IMR-90 (cell line): Measurements from ENCODE around the gene DHRS7C. TPM values are rescaled to one million over a fixed set of nuclear protein-coding genes. Genes with fewer than 3 reads are reported as not detected.

Experiments
- ATAC-seq: fragments of 200-7000 bp; cut with Tn5 transposase; 2 replicates; pipeline ENCODE4 v1.9.1; 2020; ENCODE audit warnings: low read depth, mild to moderate bottlenecking, moderate library complexity
- BruUV-seq: library from RNA; stranded (reverse); fragments of 400-500 nt; replicated peaks from 2 replicates; lab custom pipeline; 2021; lab: Mats Ljungman, UMichigan
- CTCF ChIA-PET: fragments of 300-600 bp; formaldehyde crosslinking; extraction: SDS; loops from one replicate; lab custom pipeline; 2021; ENCODE audit warnings: antibody characterized with exemption; lab: Yijun Ruan, JAX
- POLR2A ChIA-PET: fragments of 300-600 bp; sonication (Branson Sonifier 250); formaldehyde crosslinking; loops from one replicate; lab custom pipeline; 2022; ENCODE audit warnings: antibody characterized with exemption; ENCODE audit not compliant: unreplicated experiment; lab: Charles Lee
- DNase-seq: peaks from one replicate; pipeline ENCODE4 v3.0.0; 2013
- H2AFZ ChIP-seq: replicated peaks from 2 replicates; pipeline ENCODE3; 2013; ENCODE audit warnings: low read length, mild to moderate bottlenecking; ENCODE audit not compliant: poor library complexity
- H2AK5ac ChIP-seq: 2 replicates; pipeline ENCODE4 v1.6.1; 2013; ENCODE audit warnings: low read depth, low read length, inconsistent platforms
- H2AK9ac ChIP-seq: replicated peaks from 2 replicates; pipeline ENCODE3; 2013; ENCODE audit warnings: mild to moderate bottlenecking, low read depth, low read length, moderate library complexity; ENCODE audit not compliant: poor library complexity
- H2BK120ac ChIP-seq: 2 replicates; pipeline ENCODE4 v1.6.1; 2013; ENCODE audit warnings: low read depth, low read length, inconsistent platforms
- H2BK15ac ChIP-seq: 3 replicates; pipeline ENCODE4 v1.6.1; 2013; ENCODE audit warnings: low read depth, low read length, inconsistent platforms
- H2BK20ac ChIP-seq: 2 replicates; pipeline ENCODE4 v1.6.1; 2013; ENCODE audit warnings: low read depth, mild to moderate bottlenecking, inconsistent platforms, low read length, moderate library complexity
- H2BK5ac ChIP-seq: 2 replicates; pipeline ENCODE4 v1.6.1; 2013; ENCODE audit warnings: mild to moderate bottlenecking, low read depth, low read length, inconsistent platforms; ENCODE audit not compliant: poor library complexity, severe bottlenecking
- H3K14ac ChIP-seq: replicated peaks from 2 replicates; pipeline ENCODE4 v1.6.1; 2013; ENCODE audit warnings: low read depth, low read length, inconsistent platforms
- H3K18ac ChIP-seq: 2 replicates; pipeline ENCODE4 v1.6.1; 2013; ENCODE audit warnings: low read depth, low read length, control low read depth
- H3K23ac ChIP-seq: 2 replicates; pipeline ENCODE4 v1.6.1; 2013; ENCODE audit warnings: low read depth, low read length, inconsistent platforms
- H3K27ac ChIP-seq: 2 replicates; pipeline ENCODE4 v1.5.1; 2013; ENCODE audit warnings: mild to moderate bottlenecking, control low read depth, low read length; ENCODE audit not compliant: insufficient read depth
- H3K27me3 ChIP-seq: 2 replicates; pipeline ENCODE4 v1.6.1; 2013; ENCODE audit warnings: low read length; ENCODE audit not compliant: control insufficient read depth, insufficient read depth
- H3K36me3 ChIP-seq: 2 replicates; pipeline ENCODE4 v1.6.1; 2013; ENCODE audit warnings: low read length, mixed read lengths; ENCODE audit not compliant: control insufficient read depth, insufficient read depth
- H3K4ac ChIP-seq: 2 replicates; pipeline ENCODE4 v1.6.1; 2013; ENCODE audit warnings: low read depth, low read length, inconsistent platforms
- H3K4me1 ChIP-seq: 2 replicates; pipeline ENCODE4 v1.6.1; 2013; ENCODE audit warnings: low read length, mixed read lengths; ENCODE audit not compliant: control insufficient read depth, insufficient read depth
- H3K4me2 ChIP-seq: 2 replicates; pipeline ENCODE4 v1.6.1; 2013; ENCODE audit warnings: low read depth, mild to moderate bottlenecking, control low read depth, low read length, moderate library complexity
- H3K4me3 ChIP-seq: 2 replicates; pipeline ENCODE4 v1.5.1; 2013; ENCODE audit warnings: low read depth, mild to moderate bottlenecking, control low read depth, low read length, moderate library complexity; ENCODE audit not compliant: insufficient read depth
- H3K56ac ChIP-seq: 2 replicates; pipeline ENCODE4 v1.6.1; 2013; ENCODE audit warnings: low read length, inconsistent platforms; ENCODE audit not compliant: insufficient read depth; ENCODE audit errors: extremely low read depth
- H3K79me1 ChIP-seq, 2 experiments: 2 replicates each; pipeline ENCODE4 v1.6.1; 2013; ENCODE audit warnings: low read length in 2 of 2, inconsistent platforms in 1 of 2, low read depth in 1 of 2
- H3K9ac ChIP-seq: 2 replicates; pipeline ENCODE4 v1.6.1; 2013; ENCODE audit warnings: low read depth, low read length, control low read depth
- H3K9me1 ChIP-seq: 2 replicates; pipeline ENCODE4 v1.6.1; 2013; ENCODE audit warnings: low read length, inconsistent platforms; ENCODE audit not compliant: insufficient read depth
- H3K9me3 ChIP-seq: 2 replicates; pipeline ENCODE4 v1.6.1; 2013; ENCODE audit warnings: low read length; ENCODE audit not compliant: control insufficient read depth, insufficient read depth
- H4K20me1 ChIP-seq: 2 replicates; pipeline ENCODE4 v1.6.1; 2013; ENCODE audit warnings: low read length, inconsistent platforms; ENCODE audit not compliant: insufficient read depth
- H4K5ac ChIP-seq: 2 replicates; pipeline ENCODE4 v1.6.1; 2013; ENCODE audit warnings: mild to moderate bottlenecking, low read depth, low read length, control low read depth
- H4K8ac ChIP-seq, 2 experiments: 2 replicates each; pipeline ENCODE4 v1.6.1; 2013; ENCODE audit warnings: low read depth in 2 of 2, low read length in 2 of 2, control low read depth in 1 of 2, inconsistent platforms in 1 of 2
- H4K91ac ChIP-seq: 2 replicates; pipeline ENCODE4 v1.6.1; 2013; ENCODE audit warnings: low read depth, low read length, inconsistent platforms; ENCODE audit not compliant: insufficient read depth
- MAFK ChIP-seq: IDR thresholded peaks from 2 replicates; pipeline ENCODE4 v1.6.1; 2012; ENCODE audit warnings: low read depth, low read length, improper control_type of control experiment
- MXI1 ChIP-seq: IDR thresholded peaks from 2 replicates; pipeline ENCODE4 v1.6.1; 2012; ENCODE audit warnings: low read depth, mild to moderate bottlenecking, low read length, moderate library complexity, borderline replicate concordance
- NFE2L2 ChIP-seq: fragments of 150-350 bp; IDR thresholded peaks from 2 replicates; pipeline ENCODE4 v1.6.1; 2016; ENCODE audit warnings: low read depth, mild to moderate bottlenecking, low read length
- POLR2A ChIP-seq: IDR thresholded peaks from 2 replicates; pipeline ENCODE4 v1.6.1; 2012; ENCODE audit warnings: mild to moderate bottlenecking, low read depth, low read length
- WGBS, 2 experiments: methylation state at CpG; one replicate each; pipeline versions ENCODE4 v1.1.5 to v1.1.7; 2013; ENCODE audit warnings: missing lambda C conversion rate in 2 of 2; ENCODE audit not compliant: insufficient read length in 1 of 2; ENCODE audit errors: extremely low coverage in 2 of 2; 5-methylcytosine and 5-hydroxymethylcytosine counted together
- dilution Hi-C: fragments of 300-500 bp; cut with HindIII; formaldehyde crosslinking; loops from one replicate; pipeline ENCODE4 v1.14.3; 2018; ENCODE audit warnings: low sequenced_read_pairs; ENCODE audit not compliant: unreplicated experiment
- in situ Hi-C: fragments of 300-500 bp; cut with MboI; formaldehyde crosslinking; loops from 3 replicates; pipeline ENCODE4 v1.14.3; 2019; ENCODE audit warnings: low sequenced_read_pairs, inconsistent platforms, mixed read lengths
- intact Hi-C: fragments of 100-400 bp; cut with micrococcal nuclease; formaldehyde crosslinking; loops from 2 replicates; pipeline ENCODE4 v1.10.0; 2022
- polyA plus RNA-seq, 3 experiments: library from polyadenylated mRNA; depleted of rRNA; stranded (reverse); fragments of >200 nt; gene quantifications; 2 replicates each; pipeline ENCODE4 v1.2.3, GENCODE V29; 2012; ENCODE audit warnings: low replicate concordance in 1 of 3
- total RNA-seq: library from RNA; depleted of rRNA; stranded (reverse); fragments of >200 nt; gene quantifications from 2 replicates; pipeline ENCODE4 v1.2.3, GENCODE V29; 2012

Gene DHRS7C
- total and polyA plus RNA-seq, 2 of the 4 experiments (the other 2 are of a cell fraction): not detected

DNA sequence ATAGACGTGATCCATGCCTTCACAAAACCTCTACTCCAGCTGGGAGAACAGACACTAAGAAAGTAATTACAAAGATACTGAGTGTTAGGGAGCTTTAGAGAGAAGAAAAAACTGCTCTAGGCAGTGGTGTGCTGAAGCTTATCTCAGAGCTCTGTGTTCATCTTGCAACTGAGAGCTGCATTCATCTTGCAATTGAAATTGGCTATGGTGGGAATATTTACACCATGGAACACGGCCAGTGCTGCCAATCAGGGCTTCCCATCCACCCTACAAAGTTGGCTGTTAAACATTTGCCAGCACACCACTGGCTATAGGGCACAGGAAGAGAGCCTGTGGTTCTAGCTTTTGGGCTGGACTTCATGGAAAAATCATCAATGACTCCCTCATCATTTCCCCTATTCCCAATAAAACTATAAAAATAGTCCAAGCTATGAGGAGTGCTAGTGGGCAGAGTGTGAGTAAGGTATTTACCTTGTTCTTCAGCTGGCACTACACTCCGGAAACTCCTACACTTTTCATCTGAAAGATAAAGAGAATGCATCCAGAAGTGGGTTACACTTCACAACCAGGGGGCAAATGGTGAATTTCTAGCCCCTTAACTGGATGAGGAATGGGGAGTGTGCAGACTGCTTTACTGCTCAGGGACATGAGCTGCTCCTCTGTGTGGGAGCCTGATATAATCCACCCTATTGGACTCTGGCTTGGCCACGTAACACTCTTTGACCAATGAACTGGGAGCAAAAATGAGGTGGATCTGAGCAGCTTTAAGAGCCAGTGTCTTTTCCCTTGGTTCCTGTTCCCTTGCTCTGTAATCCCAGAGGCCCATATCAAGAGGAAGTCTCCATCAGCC, 18.9 kb upstream of the DHRS7C start (continued):
- TF ChIP-seq NFE2L2: no peak
- TF ChIP-seq POLR2A: no peak

DNA sequence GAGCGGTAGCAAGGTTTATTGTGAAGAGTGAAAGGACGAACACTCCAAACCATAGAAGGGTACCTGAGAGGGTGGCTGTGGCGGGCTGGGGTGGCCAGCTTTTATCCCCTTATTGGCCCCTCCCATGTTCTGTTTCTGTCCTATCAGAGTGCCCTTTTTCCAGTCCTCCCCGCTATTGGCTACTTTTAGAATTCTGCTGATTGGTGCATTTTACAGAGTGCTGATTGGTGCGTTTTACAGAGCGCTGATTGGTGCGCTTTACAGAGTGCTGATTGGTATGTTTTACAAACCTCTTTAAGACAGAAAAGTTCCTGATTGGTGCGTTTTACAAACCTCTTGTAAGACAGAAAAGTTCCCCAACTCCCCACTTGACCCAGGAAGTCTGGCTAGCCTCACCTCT, 18.0 kb upstream of the DHRS7C start:
- H3K4ac ChIP-seq: no peak overlapping the region
- H4K8ac ChIP-seq: no peak overlapping the region
- H3K4me2 ChIP-seq: no peak overlapping the region
- no peak overlapping the region for H2BK15ac ChIP-seq
- H3K23ac ChIP-seq: no peak overlapping the region
- H2AFZ ChIP-seq: no peak overlapping the region
- TF ChIP-seq MAFK: peak; percentile 61
- TF ChIP-seq MXI1: no peak
- in situ Hi-C loops (no loop called here), intact Hi-C loops (no loop called here), dilution Hi-C loops (no loop called here)
- H3K27me3 ChIP-seq: no peaks in the 10 kb centered on the region
- no peak overlapping the region for H2AK9ac ChIP-seq
- H3K18ac ChIP-seq: no peak overlapping the region
- no peaks in the 10 kb centered on the region for H3K36me3 ChIP-seq
- H2BK120ac ChIP-seq: no peak overlapping the region
- no peak for ATAC-seq
- peaks cover 4% of the 10 kb centered on the region; the same call in 1 of the 2 replicates for H3K9me3 ChIP-seq
- H4K20me1 ChIP-seq: no peaks in the 10 kb centered on the region
- no peak for DNase-seq
- CTCF ChIA-PET: no interaction called here
- POLR2A ChIA-PET: no interaction called here
- no peak overlapping the region for H2BK5ac ChIP-seq
- no peaks in the 10 kb centered on the region for H3K9me1 ChIP-seq
- no peak overlapping the region for H3K14ac ChIP-seq
- no TSS peak for BruUV-seq
- H3K27ac ChIP-seq: no peak overlapping the region
- H3K56ac ChIP-seq: no peak overlapping the region
- no peak overlapping the region for H2BK20ac ChIP-seq
- no peak overlapping the region for H3K4me3 ChIP-seq
- H2AK5ac ChIP-seq: no peak overlapping the region
- no peak overlapping the region for H3K9ac ChIP-seq
- H3K4me1 ChIP-seq: no peaks in the 10 kb centered on the region
- H4K91ac ChIP-seq: no peak overlapping the region
- no peak overlapping the region for H4K5ac ChIP-seq
- WGBS, 2 experiments: no CpG with 5 or more reads among the region's 8 CpGs
- no peaks in the 10 kb centered on the region for H3K79me1 ChIP-seq
